Gastroesophageal sphincter (tissue), 3 donors: ENCODE results near the gene LMO1.

Experiments
- CTCF ChIP-seq, 4 experiments: fragments of 200-600 bp in 2 of 4; fragments of 450-650 bp in 2 of 4; sonication (generic) in 1 of 4; IDR thresholded peaks; one replicate each; pipeline ENCODE4 v1.5.1; 2017 to 2019; ENCODE audit warnings: antibody characterized with exemption in 4 of 4, mild to moderate bottlenecking in 2 of 4, moderate library complexity in 2 of 4
- EP300 ChIP-seq: sonication (generic); formaldehyde crosslinking; IDR thresholded peaks from one replicate; pipeline ENCODE4 v1.6.1; 2017; ENCODE audit warnings: antibody characterized with exemption, mild to moderate bottlenecking
- POLR2A ChIP-seq, 2 donors: fragments of 450-650 bp; IDR thresholded peaks; one replicate each; pipeline ENCODE4 v1.6.1; 2017; ENCODE audit warnings: antibody characterized with exemption in 2 of 2, mild to moderate bottlenecking in 2 of 2, moderate library complexity in 1 of 2
- POLR2AphosphoS5 ChIP-seq: sonication (generic); formaldehyde crosslinking; IDR thresholded peaks from one replicate; pipeline ENCODE4 v1.6.1; 2017; ENCODE audit warnings: antibody characterized with exemption

GRCh38 chr11:8217136-8217535 is 46.5 kb downstream of the LMO1 start:
- no peak for TF ChIP-seq EP300
- no peak for TF ChIP-seq CTCF (IDR thresholded peaks at IDR 0.05)
- TF ChIP-seq POLR2A (IDR thresholded peaks at IDR 0.05), result no peak
- TF ChIP-seq POLR2AphosphoS5, result no peak
